Ishikawa (cell line): Measurements from ENCODE around the gene SPRED2.

Experiments
- CEBPB ChIP-seq: IDR thresholded peaks from 2 replicates; pipeline ENCODE4 v1.6.1; 2012
- CREB1 ChIP-seq: IDR thresholded peaks from 2 replicates; pipeline ENCODE4 v1.6.1; 2012; ENCODE audit warnings: low read depth
- EP300 ChIP-seq: IDR thresholded peaks from 2 replicates; pipeline ENCODE4 v1.6.1; 2012; ENCODE audit warnings: borderline replicate concordance
- FOXM1 ChIP-seq: IDR thresholded peaks from 2 replicates; pipeline ENCODE4 v1.6.1; 2012; ENCODE audit warnings: low read depth, borderline replicate concordance
- MAX ChIP-seq: IDR thresholded peaks from 2 replicates; pipeline ENCODE4 v1.6.1; 2012
- NFIC ChIP-seq: IDR thresholded peaks from 2 replicates; pipeline ENCODE4 v1.6.1; 2012
- RAD21 ChIP-seq: IDR thresholded peaks from 2 replicates; pipeline ENCODE4 v1.6.1; 2012; ENCODE audit warnings: low read depth
- REST ChIP-seq: IDR thresholded peaks from 2 replicates; pipeline ENCODE4 v1.6.1; 2012; ENCODE audit warnings: low read depth, mild to moderate bottlenecking
- TAF1 ChIP-seq: IDR thresholded peaks from 2 replicates; pipeline ENCODE4 v1.6.1; 2012; ENCODE audit warnings: low read depth, mild to moderate bottlenecking
- TCF12 ChIP-seq: IDR thresholded peaks from 2 replicates; pipeline ENCODE4 v1.6.1; 2012; ENCODE audit warnings: low read depth
- TEAD4 ChIP-seq: IDR thresholded peaks from 2 replicates; pipeline ENCODE4 v1.6.1; 2012
- USF1 ChIP-seq: IDR thresholded peaks from 2 replicates; pipeline ENCODE4 v1.6.1; 2012
- YY1 ChIP-seq: IDR thresholded peaks from 2 replicates; pipeline ENCODE4 v1.6.1; 2012; ENCODE audit warnings: low read depth
- ZBTB7A ChIP-seq: IDR thresholded peaks from 2 replicates; pipeline ENCODE4 v1.6.1; 2012; ENCODE audit warnings: low read depth

The SPRED2 gene

GRCh38 chr2:65264821-65265670, 167.4 kb downstream of the SPRED2 start:
- TF ChIP-seq TCF12 (no peak), RAD21 (peak; percentile 66)

GRCh38 chr2:65263986-65264385, 168.4 kb downstream of the SPRED2 start:
- TF ChIP-seq CREB1 (no peak), TEAD4 (no peak), FOXM1 (no peak), YY1 (no peak), TAF1 (no peak), REST (no peak), EP300 (no peak), CEBPB (no peak), USF1 (no peak), TCF12 (no peak)

GRCh38 chr2:65263262-65263661, 169.1 kb downstream of the SPRED2 start:
- TF ChIP-seq ZBTB7A (no peak), TCF12 (no peak), NFIC (no peak), MAX (no peak), EP300 (no peak)

DNA sequence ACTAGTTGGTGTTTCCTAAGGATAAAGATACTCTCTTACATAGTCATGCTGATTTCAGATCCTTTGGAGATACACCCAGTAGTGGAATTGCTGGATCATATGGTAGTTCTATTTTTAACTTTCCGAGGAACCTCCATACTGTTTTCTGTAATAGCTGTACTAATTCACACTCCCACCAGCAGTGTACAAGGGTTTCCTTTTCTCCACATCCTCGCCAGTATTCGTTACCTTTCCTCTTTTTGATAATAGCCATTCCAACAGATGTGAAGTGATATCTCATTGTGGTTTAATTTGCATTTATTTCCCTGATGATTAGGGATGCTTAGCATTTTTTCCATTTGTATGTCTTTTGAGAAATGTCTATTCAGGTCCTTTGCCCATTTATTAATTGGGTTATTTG, 170.7 kb downstream of the SPRED2 start:
- TF ChIP-seq REST = no peak
